SKM-1 (cell line): ENCODE measurements around the gene PROSER1.
"Not testable (repeated sequence)": the region's sequence is repeated elsewhere in the genome, so short reads cannot be mapped to it uniquely, and the experiment has no call there.

ENCODE experiments used
- DNase-seq: peaks from one replicate; lab custom pipeline; 2025; ENCODE audit not compliant: unreplicated experiment; lab: John Stamatoyannopoulos, UW

PROSER1 gene

DNA sequence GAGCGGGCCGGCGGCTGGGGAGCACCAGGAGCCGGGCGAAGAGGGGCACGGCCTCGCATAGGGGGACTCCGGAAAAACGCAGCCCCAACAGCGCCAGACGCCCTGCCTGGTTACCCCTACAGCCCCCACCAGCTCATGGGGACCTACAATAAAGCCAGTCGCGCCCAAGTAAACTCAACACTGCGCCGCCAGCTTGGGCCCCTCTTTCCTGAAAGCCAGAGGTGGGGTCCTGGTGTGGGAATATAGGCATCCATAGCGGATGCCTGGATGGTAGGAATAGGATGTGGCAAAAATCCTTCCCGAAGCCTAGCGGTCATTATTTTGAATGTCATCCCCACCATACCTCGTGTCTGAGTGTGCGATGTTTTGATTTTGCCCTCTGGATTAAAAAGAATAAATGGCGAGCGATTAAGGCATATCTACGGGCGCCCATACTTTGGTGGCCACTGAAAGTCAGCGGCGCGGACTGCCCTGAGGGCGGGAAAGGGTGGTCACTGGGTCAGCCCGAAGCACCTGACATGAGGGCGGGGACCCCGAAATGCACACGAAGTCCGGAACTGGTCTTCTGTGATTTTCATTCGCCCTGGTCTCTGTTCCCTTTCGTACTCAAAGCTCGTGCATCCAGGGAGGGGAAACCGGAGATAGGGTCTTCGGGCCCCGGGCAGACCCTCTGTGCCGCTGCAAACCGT, at the start of gene PROSER1, which contains the start of gene NHLRC3:
Gene PROSER1, minus strand, starts transcription at position 210 of the 689 bp plus-strand sequence. CDS start 847 bp downstream, outside the sequence.
Gene NHLRC3, plus strand, starts transcription at position 577 of the 689 bp plus-strand sequence. CDS start 184 bp downstream, outside the sequence.
- peak; percentile 70 for DNase-seq

DNA sequence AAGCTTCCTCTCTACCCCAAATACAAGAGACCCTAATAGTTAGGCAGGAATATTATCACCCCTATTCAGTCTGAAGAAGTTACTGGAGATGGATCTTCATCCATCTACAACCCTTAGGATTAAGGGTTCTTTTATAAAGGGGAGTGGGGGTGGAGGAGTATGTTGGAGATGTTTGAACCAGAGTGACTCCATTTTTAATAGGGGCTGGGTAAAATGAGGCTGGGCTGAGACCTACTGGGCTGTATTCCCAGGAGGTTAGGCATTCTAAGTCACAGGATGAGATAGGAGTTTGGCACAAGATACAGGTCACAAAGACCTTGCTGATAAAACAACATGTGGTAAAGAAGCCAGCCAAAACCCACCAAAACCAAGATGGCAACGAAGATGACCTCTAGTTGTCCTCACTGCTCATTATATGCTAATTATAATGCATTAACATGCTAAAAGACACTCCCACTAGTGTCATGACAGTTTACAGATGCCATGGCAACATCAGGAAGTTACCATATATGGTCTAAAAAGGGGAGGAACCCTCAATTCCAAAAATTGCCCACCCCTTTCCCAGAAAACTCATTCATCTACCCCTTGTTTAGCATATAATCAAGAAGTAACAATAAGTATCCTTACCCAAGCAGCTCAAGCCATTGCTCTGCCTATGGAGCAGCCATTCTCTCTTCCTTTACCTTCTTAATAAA, 48.5 kb upstream of the PROSER1 start:
- not testable (repeated sequence) for DNase-seq

- no peak for DNase-seq
These were observed 36.1 kb upstream of the PROSER1 start for GRCh38 chr13:39073983-39074382.

GRCh38 chr13:39072842-39073241, 35.0 kb upstream of the PROSER1 start:
- DNase-seq = no peak

- no peak for DNase-seq
These were observed 24.1 kb upstream of the PROSER1 start for GRCh38 chr13:39062004-39062403.

- no peak for DNase-seq
These were observed 20.2 kb upstream of the PROSER1 start for GRCh38 chr13:39058040-39058439.

GRCh38 chr13:39056018-39056417, 18.1 kb upstream of the PROSER1 start:
- no peak for DNase-seq

GRCh38 chr13:39054112-39054511, 16.2 kb upstream of the PROSER1 start:
- DNase-seq = no peak

DNA sequence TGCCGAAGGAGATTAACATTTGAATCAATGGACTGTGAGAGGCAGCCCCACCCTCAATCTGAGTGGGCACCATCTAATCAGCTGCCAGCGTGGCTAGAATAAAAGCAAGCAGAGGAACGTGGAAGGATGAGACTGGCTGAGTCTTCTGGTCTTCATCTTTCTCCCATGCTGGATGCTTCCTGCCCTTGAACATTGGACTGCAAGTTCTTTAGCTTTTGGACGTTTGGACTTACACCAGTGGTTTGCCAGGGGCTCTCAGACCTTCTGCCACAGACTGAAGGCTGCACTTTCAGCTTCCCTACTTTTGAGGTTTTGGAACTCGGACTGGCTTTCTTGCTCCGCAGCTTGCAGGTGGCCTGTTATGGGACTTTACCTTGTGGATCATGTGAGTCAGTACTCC, 15.1 kb upstream of the PROSER1 start:
- DNase-seq = no peak

DNA sequence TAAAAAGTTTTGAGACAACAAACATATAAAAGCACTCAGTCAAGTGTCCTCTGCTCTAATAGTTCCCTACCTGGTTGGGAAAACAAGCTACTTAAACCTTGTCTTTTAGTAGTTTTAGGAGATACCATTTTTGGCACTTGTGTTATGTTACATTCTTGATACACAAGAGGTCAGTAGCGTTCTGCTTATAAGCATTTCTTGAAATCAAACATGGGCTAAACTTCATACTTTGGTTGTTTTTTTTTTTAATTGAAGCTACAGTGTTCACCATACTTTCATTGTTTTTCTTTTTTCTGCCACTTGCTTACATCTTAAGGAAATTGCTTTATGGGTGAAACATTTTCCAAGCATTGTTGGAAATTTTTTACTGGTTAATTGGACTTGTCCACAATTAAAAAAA, 13.3 kb upstream of the PROSER1 start:
- no peak for DNase-seq

DNA sequence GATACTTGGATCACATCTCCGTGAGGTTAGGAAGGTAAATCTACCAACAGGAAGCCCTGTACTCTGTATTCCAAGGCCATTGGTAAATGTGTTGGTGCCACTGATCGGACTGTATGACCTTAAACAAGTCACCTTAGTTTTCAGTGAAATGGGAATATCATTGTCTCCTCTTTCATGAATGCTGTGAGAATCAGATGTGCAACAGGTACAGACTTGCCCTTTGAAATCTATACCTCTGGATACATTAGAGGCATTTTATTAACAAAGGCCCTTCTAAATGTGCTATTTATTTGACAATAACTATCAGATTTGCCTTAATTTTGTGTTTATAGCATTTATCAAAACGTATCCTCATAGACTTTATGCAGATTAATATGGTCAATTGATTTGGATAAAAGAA, 11.4 kb upstream of the PROSER1 start:
- no peak for DNase-seq

- no peak for DNase-seq
These were observed 10.9 kb upstream of the PROSER1 start for GRCh38 chr13:39048806-39049205.

DNA sequence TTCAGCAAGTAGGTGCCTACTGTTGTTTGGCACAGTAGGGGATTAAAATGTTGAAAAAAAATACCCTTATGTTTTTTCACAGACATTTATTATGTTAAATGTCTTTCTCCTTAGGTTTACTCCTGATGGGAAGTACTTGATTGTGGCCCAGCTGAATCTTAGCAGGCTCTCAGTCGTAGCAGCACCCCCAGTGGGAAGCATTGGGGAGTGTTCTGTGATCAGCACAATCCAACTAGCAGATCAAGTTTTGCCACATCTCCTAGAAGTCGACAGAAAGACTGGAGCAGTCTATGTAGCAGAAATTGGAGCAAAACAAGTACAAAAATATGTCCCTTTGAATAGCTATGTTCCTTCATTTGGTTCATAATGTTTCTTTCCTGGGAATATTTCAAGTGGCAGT, 9.7 kb upstream of the PROSER1 start:
- DNase-seq = no peak

DNA sequence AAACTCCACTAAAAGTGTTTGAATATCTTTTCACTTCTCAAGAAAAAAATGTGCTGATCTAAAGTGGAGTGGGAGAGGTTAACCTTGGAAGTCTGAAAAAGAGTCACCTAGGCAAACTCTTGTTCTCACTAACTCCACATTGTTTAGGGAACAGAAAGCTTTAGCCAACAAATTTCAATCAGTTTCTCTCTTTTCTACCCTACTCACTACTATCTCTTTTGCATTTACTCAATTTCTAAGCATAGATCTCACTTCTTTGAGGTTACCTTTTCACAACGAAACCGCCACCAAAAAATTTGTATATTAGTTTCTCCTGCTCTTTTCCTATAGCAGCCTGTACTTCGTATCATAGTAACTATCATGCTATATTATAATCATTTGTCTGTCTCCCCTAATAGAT, 6.6 kb upstream of the PROSER1 start:
- DNase-seq = no peak

- no peak for DNase-seq
These were observed 2.3 kb upstream of the PROSER1 start for GRCh38 chr13:39040206-39040605.

DNA sequence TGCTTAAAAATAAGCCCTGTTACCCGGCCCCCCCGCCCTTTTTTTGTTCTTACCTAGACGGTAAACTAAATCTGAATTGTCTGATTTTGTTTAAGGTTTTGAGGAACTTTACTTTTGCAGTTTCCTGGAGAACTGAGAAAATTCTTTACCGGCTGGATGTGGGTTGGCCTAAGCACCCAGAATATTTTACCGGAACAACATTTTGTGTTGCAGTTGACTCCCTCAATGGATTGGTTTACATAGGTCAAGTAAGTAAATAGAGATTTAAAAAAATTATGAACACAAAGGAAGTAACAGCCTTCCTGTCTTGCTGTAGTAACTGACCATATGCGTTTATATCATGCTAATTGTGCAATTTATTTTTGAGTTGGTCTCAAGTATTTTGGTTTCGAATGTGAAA, 1.2 kb upstream of the PROSER1 start:
- no peak for DNase-seq

- DNase-seq = no peak
These were observed 711 bp upstream of the PROSER1 start for GRCh38 chr13:39038569-39039030.

GRCh38 chr13:39037410-39037879, 444 bp downstream of the PROSER1 start:
- no peak for DNase-seq

GRCh38 chr13:39036212-39036611, 1.7 kb downstream of the PROSER1 start:
- DNase-seq = no peak

- DNase-seq = no peak
These were observed 2.1 kb downstream of the PROSER1 start for GRCh38 chr13:39035799-39036198.

- no peak for DNase-seq
These were observed 2.7 kb downstream of the PROSER1 start for GRCh38 chr13:39035204-39035603.

GRCh38 chr13:39034085-39034484, 3.8 kb downstream of the PROSER1 start:
- DNase-seq = no peak
